Coronary artery (tissue), 2 donors: ENCODE results near the gene SLC46A1.

ENCODE experiments used
- DNase-seq: peaks from one replicate; pipeline ENCODE4 v3.0.0-alpha.2; 2017; ENCODE audit warnings: low spot score
- H3K27ac ChIP-seq, 2 donors: fragments of 200-600 bp; sonication (generic); one replicate each; pipeline ENCODE4 v1.5.1; 2016 to 2019
- H3K4me3 ChIP-seq: fragments of 200-600 bp; sonication (generic); 2 replicates; pipeline ENCODE4 v1.5.1; 2016; ENCODE audit warnings: mild to moderate bottlenecking, moderate library complexity
- TF ChIP-seq, protein P1 (sequence below): fragments of 200-600 bp; sonication (generic); IDR thresholded peaks from one replicate; pipeline ENCODE4 v1.5.1; 2019; ENCODE audit warnings: antibody characterized with exemption

Gene SLC46A1

GRCh38 chr17:28427371-28427770, 21.4 kb upstream of the SLC46A1 start:
- Histone ChIP-seq H3K27ac (no peak overlapping the region), H3K4me3 (no peak overlapping the region)
- no peak for DNase-seq
- TF ChIP-seq, protein P1, sequence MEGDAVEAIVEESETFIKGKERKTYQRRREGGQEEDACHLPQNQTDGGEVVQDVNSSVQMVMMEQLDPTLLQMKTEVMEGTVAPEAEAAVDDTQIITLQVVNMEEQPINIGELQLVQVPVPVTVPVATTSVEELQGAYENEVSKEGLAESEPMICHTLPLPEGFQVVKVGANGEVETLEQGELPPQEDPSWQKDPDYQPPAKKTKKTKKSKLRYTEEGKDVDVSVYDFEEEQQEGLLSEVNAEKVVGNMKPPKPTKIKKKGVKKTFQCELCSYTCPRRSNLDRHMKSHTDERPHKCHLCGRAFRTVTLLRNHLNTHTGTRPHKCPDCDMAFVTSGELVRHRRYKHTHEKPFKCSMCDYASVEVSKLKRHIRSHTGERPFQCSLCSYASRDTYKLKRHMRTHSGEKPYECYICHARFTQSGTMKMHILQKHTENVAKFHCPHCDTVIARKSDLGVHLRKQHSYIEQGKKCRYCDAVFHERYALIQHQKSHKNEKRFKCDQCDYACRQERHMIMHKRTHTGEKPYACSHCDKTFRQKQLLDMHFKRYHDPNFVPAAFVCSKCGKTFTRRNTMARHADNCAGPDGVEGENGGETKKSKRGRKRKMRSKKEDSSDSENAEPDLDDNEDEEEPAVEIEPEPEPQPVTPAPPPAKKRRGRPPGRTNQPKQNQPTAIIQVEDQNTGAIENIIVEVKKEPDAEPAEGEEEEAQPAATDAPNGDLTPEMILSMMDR, result no peak

DNA sequence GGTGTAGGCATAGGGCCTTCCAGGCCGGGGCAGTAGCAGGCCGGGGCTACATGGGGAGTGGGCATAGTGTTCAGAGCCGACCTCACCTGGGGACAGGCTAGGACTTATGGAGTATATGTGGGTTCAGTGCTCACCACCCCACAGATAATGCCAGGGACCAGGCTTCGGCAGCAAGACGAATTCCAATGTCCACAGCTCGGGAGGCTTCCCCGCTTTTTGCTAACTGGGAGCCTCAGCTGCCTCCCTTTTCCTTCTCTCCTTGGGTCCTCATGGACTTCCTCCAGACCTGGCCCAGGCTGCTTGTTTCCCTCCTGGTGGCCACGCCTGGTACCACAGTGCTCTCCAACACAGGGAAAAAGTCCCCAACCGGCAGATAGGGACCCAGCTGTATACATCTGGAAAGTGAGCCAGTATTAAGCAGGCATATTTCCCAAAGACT, 20.1 kb upstream of the SLC46A1 start:
- peak; percentile 26 for DNase-seq
- TF ChIP-seq, protein P1, result no peak
- H3K27ac ChIP-seq, result no peak overlapping the region
- H3K4me3 ChIP-seq, result no peak overlapping the region

DNA sequence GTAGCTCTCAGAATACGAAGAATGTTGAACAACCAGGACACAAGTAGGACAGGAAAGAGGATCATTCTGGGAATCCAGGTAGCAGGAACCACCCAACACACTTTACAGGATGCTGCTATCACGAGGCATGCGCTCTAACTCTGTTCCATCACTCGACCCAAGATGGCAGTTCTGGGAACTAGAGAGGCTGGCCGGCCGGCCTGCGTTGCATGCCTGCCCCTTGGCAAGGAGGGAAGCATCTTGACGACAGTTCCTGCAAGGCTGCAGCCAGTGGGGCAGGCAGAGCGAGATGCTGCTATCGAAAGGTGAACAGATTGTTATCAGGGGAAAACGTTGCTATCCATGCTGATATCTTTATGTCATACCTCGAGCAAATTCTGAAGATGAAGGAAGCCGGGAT, 19.2 kb upstream of the SLC46A1 start:
- TF ChIP-seq, protein P1, result no peak
- H3K27ac ChIP-seq, result no peak overlapping the region
- peak; percentile 40 for DNase-seq
- H3K4me3 ChIP-seq, result no peak overlapping the region

- TF ChIP-seq, protein P1, result no peak
- Histone ChIP-seq H3K27ac (no peak overlapping the region), H3K4me3 (no peak overlapping the region)
- DNase-seq, result no peak
These were observed 15.8 kb upstream of the SLC46A1 start for GRCh38 chr17:28421787-28422305.

- no peak overlapping the region for H3K4me3 ChIP-seq
- no peak overlapping the region for H3K27ac ChIP-seq
- TF ChIP-seq, protein P1, result no peak
- no peak for DNase-seq
These were observed 10.8 kb upstream of the SLC46A1 start for GRCh38 chr17:28416703-28417311.

GRCh38 chr17:28415886-28416285, 9.9 kb upstream of the SLC46A1 start:
- H3K27ac ChIP-seq, result no peak overlapping the region
- H3K4me3 ChIP-seq, result no peak overlapping the region
- TF ChIP-seq, protein P1, result no peak
- DNase-seq, result no peak

DNA sequence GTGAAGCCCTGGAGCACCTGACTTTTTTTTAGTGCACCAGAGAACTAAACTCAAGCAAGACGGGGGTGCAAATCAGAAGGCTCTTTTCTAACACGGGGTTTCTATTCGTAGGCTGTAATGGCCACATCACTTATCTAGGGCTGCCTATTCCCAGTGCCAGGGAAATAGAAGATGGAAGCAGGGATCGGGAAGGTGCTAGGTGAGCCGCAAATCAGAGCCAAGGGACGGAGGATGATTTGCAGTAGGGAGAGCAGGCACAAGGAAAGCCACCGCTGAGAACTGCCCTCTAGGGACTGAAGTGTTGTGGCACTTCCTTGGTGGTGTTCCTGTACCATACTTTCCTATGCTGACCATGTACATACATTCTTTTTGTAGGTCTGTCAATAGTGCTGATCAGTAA, 7.8 kb upstream of the SLC46A1 start:
- H3K4me3 ChIP-seq, result no peak overlapping the region
- no peak for DNase-seq
- H3K27ac ChIP-seq, result no peak overlapping the region
- TF ChIP-seq, protein P1, result no peak
